Measurements from ENCODE around the gene ABAT. TPM values are rescaled to one million over a fixed set of nuclear protein-coding genes. Genes with fewer than 3 reads are reported as not detected.

The ABAT gene
- polyA plus RNA-seq, 2 of the 4 experiments (the other 2 are of a cell fraction), result 0.68 to 1.2 TPM

DNA sequence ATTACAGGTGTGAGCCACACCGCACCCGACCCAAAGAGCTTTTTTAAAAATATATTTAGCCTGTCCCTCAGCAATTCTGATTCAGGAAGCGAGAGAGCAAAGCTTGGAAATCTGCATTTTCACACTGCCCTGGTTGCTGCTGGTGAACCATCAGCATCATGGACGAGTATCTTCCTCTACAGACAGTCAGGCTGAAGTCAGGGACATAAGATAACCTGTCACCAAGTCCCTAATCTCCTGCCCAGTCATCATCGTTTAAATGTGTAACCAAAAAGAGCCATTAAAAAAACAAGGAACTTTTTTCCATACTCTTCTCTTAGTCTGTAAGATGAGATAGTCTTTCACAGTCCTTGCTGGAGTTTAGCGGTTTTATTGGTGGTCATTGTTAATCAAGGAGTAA lies 129.9 kb downstream of the ABAT start:
- POLR2A ChIA-PET, result no interaction called here
- FAIRE-seq (no peak), DNase-seq (ENCODE audit: low read depth in 1 of 2, low spot score in 1 of 2) (no peak), ATAC-seq (no peak)
- no peak overlapping the region for H3K4me2 ChIP-seq
- 94% methylated on average over 6 of the region's 6 CpGs for WGBS (ENCODE audit: missing lambda C conversion rate)
- H3K27ac ChIP-seq, result no peak overlapping the region
- H3K4me3 ChIP-seq, result no peak overlapping the region
- CTCF ChIA-PET, result interaction anchor here (0.9 kb wide), 1 partner anchor 13 kb away, joined by 3 read pairs; no protein-coding TSS in a partner anchor
- peaks cover 9% of the 10 kb centered on the region for H3K4me1 ChIP-seq
- TF ChIP-seq HES2 (IDR thresholded peaks at IDR 0.05) (no peak), ZSCAN20 (CRISPR knock-in tag; IDR thresholded peaks at IDR 0.05) (no peak), NPAS2 (CRISPR knock-in tag; IDR thresholded peaks at IDR 0.05; ENCODE audit: borderline replicate concordance) (no peak), KDM5A (IDR thresholded peaks at IDR 0.05) (no peak), NR3C1 (IDR thresholded peaks at IDR 0.05) (no peak), JUNB (IDR thresholded peaks at IDR 0.05) (no peak), CEBPB (IDR thresholded peaks at IDR 0.05) (no peak), CHD4 (IDR thresholded peaks at IDR 0.05; ENCODE audit: borderline replicate concordance) (no peak), HEYL (CRISPR knock-in tag; IDR thresholded peaks at IDR 0.05) (no peak), SREBF2 (IDR thresholded peaks at IDR 0.05) (no peak), ZC3H11A (IDR thresholded peaks at IDR 0.05) (no peak), HOXA7 (CRISPR knock-in tag; IDR thresholded peaks at IDR 0.05) (no peak), EP300 (IDR thresholded peaks at IDR 0.05) (no peak), CBX2 (IDR thresholded peaks at IDR 0.05; ENCODE audit: borderline replicate concordance, low read depth) (no peak)
- TF ChIP-seq, protein P1, sequence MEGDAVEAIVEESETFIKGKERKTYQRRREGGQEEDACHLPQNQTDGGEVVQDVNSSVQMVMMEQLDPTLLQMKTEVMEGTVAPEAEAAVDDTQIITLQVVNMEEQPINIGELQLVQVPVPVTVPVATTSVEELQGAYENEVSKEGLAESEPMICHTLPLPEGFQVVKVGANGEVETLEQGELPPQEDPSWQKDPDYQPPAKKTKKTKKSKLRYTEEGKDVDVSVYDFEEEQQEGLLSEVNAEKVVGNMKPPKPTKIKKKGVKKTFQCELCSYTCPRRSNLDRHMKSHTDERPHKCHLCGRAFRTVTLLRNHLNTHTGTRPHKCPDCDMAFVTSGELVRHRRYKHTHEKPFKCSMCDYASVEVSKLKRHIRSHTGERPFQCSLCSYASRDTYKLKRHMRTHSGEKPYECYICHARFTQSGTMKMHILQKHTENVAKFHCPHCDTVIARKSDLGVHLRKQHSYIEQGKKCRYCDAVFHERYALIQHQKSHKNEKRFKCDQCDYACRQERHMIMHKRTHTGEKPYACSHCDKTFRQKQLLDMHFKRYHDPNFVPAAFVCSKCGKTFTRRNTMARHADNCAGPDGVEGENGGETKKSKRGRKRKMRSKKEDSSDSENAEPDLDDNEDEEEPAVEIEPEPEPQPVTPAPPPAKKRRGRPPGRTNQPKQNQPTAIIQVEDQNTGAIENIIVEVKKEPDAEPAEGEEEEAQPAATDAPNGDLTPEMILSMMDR (IDR thresholded peaks at IDR 0.05), result no peak
- TF ChIP-seq, protein P2, sequence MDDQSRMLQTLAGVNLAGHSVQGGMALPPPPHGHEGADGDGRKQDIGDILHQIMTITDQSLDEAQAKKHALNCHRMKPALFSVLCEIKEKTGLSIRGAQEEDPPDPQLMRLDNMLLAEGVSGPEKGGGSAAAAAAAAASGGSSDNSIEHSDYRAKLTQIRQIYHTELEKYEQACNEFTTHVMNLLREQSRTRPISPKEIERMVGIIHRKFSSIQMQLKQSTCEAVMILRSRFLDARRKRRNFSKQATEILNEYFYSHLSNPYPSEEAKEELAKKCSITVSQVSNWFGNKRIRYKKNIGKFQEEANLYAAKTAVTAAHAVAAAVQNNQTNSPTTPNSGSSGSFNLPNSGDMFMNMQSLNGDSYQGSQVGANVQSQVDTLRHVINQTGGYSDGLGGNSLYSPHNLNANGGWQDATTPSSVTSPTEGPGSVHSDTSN (IDR thresholded peaks at IDR 0.05), result no peak
- H3K9me3 ChIP-seq, result no peaks in the 10 kb centered on the region

DNA sequence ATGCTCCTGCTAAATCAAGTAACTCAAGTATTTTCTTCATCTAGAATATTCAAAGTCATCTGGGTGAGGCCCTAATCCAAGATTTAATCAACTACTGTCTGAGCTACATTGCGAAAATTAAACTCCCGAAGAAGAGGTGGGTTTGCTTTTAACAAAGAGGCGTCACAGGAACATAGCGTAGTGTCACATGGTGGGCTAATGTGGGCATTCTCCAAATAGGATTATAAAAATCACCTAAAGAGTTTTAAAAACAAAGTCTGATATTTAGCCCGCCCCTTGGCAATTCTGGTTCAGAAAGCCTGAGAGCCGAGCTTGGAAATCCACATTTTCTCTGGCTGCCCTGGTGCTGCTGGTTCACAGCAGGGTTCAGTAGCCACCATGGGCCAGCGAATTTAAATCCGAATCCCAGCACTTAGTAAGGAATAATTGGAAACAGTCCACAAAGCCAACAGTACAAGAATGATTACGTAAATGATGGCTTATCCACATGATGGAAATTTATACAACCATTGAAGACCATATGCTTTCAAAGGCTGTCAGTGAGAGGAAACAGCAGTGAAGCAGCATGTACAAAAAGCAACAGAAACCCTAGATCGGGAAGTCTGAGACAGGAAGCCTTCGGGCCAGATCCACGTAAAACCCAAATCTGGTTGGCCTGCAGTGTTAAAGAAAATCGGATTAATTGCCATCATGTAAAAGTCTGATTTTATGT lies 132.0 kb downstream of the ABAT start:
- Histone ChIP-seq H3K4me2 (no peak overlapping the region), H3K27ac (no peak overlapping the region), H3K4me1 (no peaks in the 10 kb centered on the region), H3K9me3 (no peaks in the 10 kb centered on the region), H3K4me3 (no peak overlapping the region)
- POLR2A ChIA-PET, result interaction anchor here (0.6 to 0.8 kb wide), 2 partner anchors 11 to 62 kb away, joined by 3 to 4 read pairs; partner anchors contain the start of gene CARHSP1
- 92% methylated on average over 13 of the region's 13 CpGs for WGBS (ENCODE audit: missing lambda C conversion rate)
- FAIRE-seq, result no peak
- no peak for ATAC-seq
- CTCF ChIA-PET, result interaction anchor here (0.7 to 1.1 kb wide), 3 partner anchors 10 to 1930 kb away, joined by 3 read pairs; no protein-coding TSS in a partner anchor
- TF ChIP-seq GATA3 (IDR thresholded peaks at IDR 0.05; ENCODE audit: borderline replicate concordance) (no peak), KDM5A (IDR thresholded peaks at IDR 0.05) (no peak), HEYL (CRISPR knock-in tag; IDR thresholded peaks at IDR 0.05) (no peak), SREBF2 (IDR thresholded peaks at IDR 0.05) (no peak), MYC (IDR thresholded peaks at IDR 0.05; ENCODE audit: borderline replicate concordance, low read length) (no peak), SMC3 (IDR thresholded peaks at IDR 0.05) (no peak), BHLHE40 (IDR thresholded peaks at IDR 0.05; ENCODE audit: low read depth, low read length) (no peak), CHD4 (IDR thresholded peaks at IDR 0.05; ENCODE audit: borderline replicate concordance) (no peak), NFE2L2 (conservative IDR thresholded peaks at IDR 0.05; ENCODE audit: low read length) (no peak), MAZ (IDR thresholded peaks at IDR 0.05; ENCODE audit: borderline replicate concordance, low read depth, low read length) (no peak)
- no peak for DNase-seq (ENCODE audit: low read depth in 1 of 2, low spot score in 1 of 2)
